SK-N-SH (cell line): ENCODE data around the gene MRPL51. TPM values are rescaled to one million over a fixed set of nuclear protein-coding genes. Genes with fewer than 3 reads are reported as not detected.

Source experiments
- CTCF ChIA-PET: fragments of 300-600, 350-600 bp; formaldehyde crosslinking; extraction: SDS; loops from one replicate; lab custom pipeline; 2021; lab: Yijun Ruan, JAX
- POLR2A ChIA-PET: fragments of 350-600 bp; sonication (Branson Sonifier 250); formaldehyde crosslinking; extraction: SDS; loops from one replicate; lab custom pipeline; 2020; ENCODE audit warnings: antibody characterized with exemption, inconsistent platforms; lab: Yijun Ruan, JAX
- DNase-seq: peaks from one replicate; pipeline ENCODE4 v3.0.0; 2012
- H2AFZ ChIP-seq: fragments of 200-600 bp; sonication (generic); 2 replicates; pipeline ENCODE4 v1.8.1; 2016; ENCODE audit warnings: antibody characterized with exemption, mild to moderate bottlenecking, low read depth
- H3F3A ChIP-seq: fragments of 200-600 bp; sonication (generic); replicated peaks from 2 replicates; pipeline ENCODE3; 2016; ENCODE audit warnings: antibody characterized with exemption, mild to moderate bottlenecking; ENCODE audit not compliant: insufficient read depth
- H3K27ac ChIP-seq, 2 experiments: fragments of 200-500 bp in 1 of 2; fragments of 200-600 bp in 1 of 2; sonication (Bioruptor generic) in 1 of 2; sonication (generic), shearing (Covaris generic) in 1 of 2; 2 replicates each; pipeline versions ENCODE4 v1.5.1 to v1.6.1; 2014 to 2016; ENCODE audit warnings: low read depth in 2 of 2, inconsistent platforms in 1 of 2, low read length in 1 of 2, mild to moderate bottlenecking in 1 of 2, mixed read lengths in 1 of 2
- H3K27me3 ChIP-seq: fragments of 200-600 bp; sonication (generic), shearing (Covaris generic); 2 replicates; pipeline ENCODE4 v1.6.1; 2016; ENCODE audit warnings: mixed run types; ENCODE audit not compliant: insufficient read depth
- H3K36me3 ChIP-seq, 2 experiments: fragments of 200-500 bp in 1 of 2; fragments of 200-600 bp in 1 of 2; sonication (Bioruptor generic) in 1 of 2; sonication (generic) in 1 of 2; replicated peaks in 1 of 2; 2 replicates each; pipeline versions ENCODE3 to v1.5.1; 2014 to 2016; ENCODE audit warnings: low read length in 1 of 2, mild to moderate bottlenecking in 1 of 2; ENCODE audit not compliant: insufficient read depth in 2 of 2, control insufficient read depth in 1 of 2
- H3K4me1 ChIP-seq, 2 experiments: fragments of 200-500 bp in 1 of 2; fragments of 200-600 bp in 1 of 2; sonication (Bioruptor generic) in 1 of 2; sonication (generic), shearing (Covaris generic) in 1 of 2; 2 replicates each; pipeline versions ENCODE4 v1.5.1 to v1.6.1; 2014 to 2016; ENCODE audit warnings: low read depth in 1 of 2, low read length in 1 of 2, mixed run types in 1 of 2; ENCODE audit not compliant: insufficient read depth in 2 of 2, control insufficient read depth in 1 of 2
- H3K4me2 ChIP-seq: fragments of 200-600 bp; sonication (generic), shearing (Covaris generic); 2 replicates; pipeline ENCODE4 v1.6.1; 2017; ENCODE audit warnings: mixed run types
- H3K4me3 ChIP-seq, 2 experiments: fragments of 200-500 bp in 1 of 2; fragments of 200-600 bp in 1 of 2; sonication (Bioruptor generic) in 1 of 2; sonication (generic), shearing (Covaris generic) in 1 of 2; 2 replicates each; pipeline versions ENCODE4 v1.5.1 to v1.8.1; 2014 to 2016; ENCODE audit warnings: low read depth in 2 of 2, inconsistent platforms in 1 of 2, low read length in 1 of 2, mild to moderate bottlenecking in 1 of 2, mixed read lengths in 1 of 2, moderate library complexity in 1 of 2
- H3K79me2 ChIP-seq: fragments of 200-600 bp; sonication (generic); 2 replicates; pipeline ENCODE4 v1.8.1; 2017; ENCODE audit warnings: mild to moderate bottlenecking; ENCODE audit not compliant: insufficient read depth
- H3K9ac ChIP-seq: fragments of 200-600 bp; sonication (generic); 2 replicates; pipeline ENCODE4 v1.6.1; 2017; ENCODE audit warnings: mixed run types
- H3K9me2 ChIP-seq: fragments of 200-600 bp; sonication (generic); 2 replicates; pipeline ENCODE4 v1.6.1; 2017; ENCODE audit warnings: mixed run types
- H3K9me3 ChIP-seq: fragments of 200-600 bp; sonication (generic); 2 replicates; pipeline ENCODE4 v1.6.1; 2017; ENCODE audit warnings: mixed run types, mild to moderate bottlenecking, moderate library complexity
- H4K20me1 ChIP-seq: fragments of 200-600 bp; sonication (generic); 2 replicates; pipeline ENCODE4 v1.6.1; 2017; ENCODE audit warnings: mild to moderate bottlenecking, mixed run types; ENCODE audit not compliant: insufficient read depth
- CHD2 ChIP-seq: fragments of 150-350 bp; IDR thresholded peaks from 2 replicates; pipeline ENCODE4 v1.6.1; 2018; ENCODE audit warnings: low read length; ENCODE audit not compliant: partially characterized antibody
- EZH2phosphoT487 ChIP-seq: fragments of 200-600 bp; sonication (generic); IDR thresholded peaks from 2 replicates; pipeline ENCODE4 v1.6.1; 2017; ENCODE audit warnings: low read depth, mixed run types, mild to moderate bottlenecking, antibody characterized with exemption, moderate library complexity, borderline replicate concordance
- FOXM1 ChIP-seq: IDR thresholded peaks from 2 replicates; pipeline ENCODE4 v1.4.0; 2012; ENCODE audit warnings: low read depth, mild to moderate bottlenecking
- GATA2 ChIP-seq: sonication (generic); formaldehyde crosslinking; IDR thresholded peaks from 2 replicates; pipeline ENCODE4 v1.5.0; 2020; ENCODE audit warnings: mild to moderate bottlenecking, missing genetic modification reagents
- NFIC ChIP-seq: IDR thresholded peaks from 2 replicates; pipeline ENCODE4 v1.4.0; 2012; ENCODE audit warnings: borderline replicate concordance
- RAD21 ChIP-seq: IDR thresholded peaks from 2 replicates; pipeline ENCODE4 v1.6.1; 2012; ENCODE audit warnings: mild to moderate bottlenecking, low read length
- REST ChIP-seq: IDR thresholded peaks from 2 replicates; pipeline ENCODE4 v1.6.1; 2012; ENCODE audit warnings: mild to moderate bottlenecking, low read depth, low read length, moderate library complexity
- RFX5 ChIP-seq: IDR thresholded peaks from 2 replicates; pipeline ENCODE4 v1.6.1; 2012; ENCODE audit warnings: mild to moderate bottlenecking, improper control_type of control experiment, low read length
- YY1 ChIP-seq: IDR thresholded peaks from 2 replicates; pipeline ENCODE4 v1.4.0; 2012; ENCODE audit warnings: low read depth, mild to moderate bottlenecking
- ZBTB33 ChIP-seq: IDR thresholded peaks from 2 replicates; pipeline ENCODE4 v1.4.0; 2012; ENCODE audit warnings: low read depth, borderline replicate concordance
- WGBS: methylation state at CpG from one replicate; pipeline ENCODE4 v1.1.6; 2017; ENCODE audit warnings: low lambda C conversion rate; 5-methylcytosine and 5-hydroxymethylcytosine counted together
- polyA plus RNA-seq, 3 experiments: library from polyadenylated mRNA; depleted of rRNA; stranded (reverse); fragments of >200 nt; gene quantifications; 2 replicates each; pipeline ENCODE4 v1.2.3, GENCODE V29; 2012

MRPL51 gene
- polyA plus RNA-seq, 1 of the 3 experiments (the other 2 are of a cell fraction): 189 TPM

GRCh38 chr12:6466184-6466573 lies 26.9 kb downstream of the MRPL51 start:
- Histone ChIP-seq H3K27me3 (no peaks in the 10 kb centered on the region), H3K9me3 (no peaks in the 10 kb centered on the region), H3K4me3 (no peak overlapping the region), H4K20me1 (no peaks in the 10 kb centered on the region), H3K9me2 (no peaks in the 10 kb centered on the region), H2AFZ (no peak overlapping the region), H3K27ac (no peak overlapping the region), H3K4me1 (peaks cover 0 to 11% of the 10 kb centered on the region in 2 experiments; a peak in 2 of 4 replicates), H3K4me2 (no peak overlapping the region), H3K9ac (no peak overlapping the region), H3F3A (peaks cover 3% of the 10 kb centered on the region), H3K36me3 (peaks cover 37 to 41% of the 10 kb centered on the region in 2 experiments), H3K79me2 (peaks cover 37% of the 10 kb centered on the region)
- POLR2A ChIA-PET: interaction anchor here (0.7 to 1.2 kb wide), 3 partner anchors 14 to 119 kb away, joined by 3 to 8 read pairs (median 4); partner anchors contain the start of genes MRPL51 and TAPBPL
- no peak for DNase-seq
- WGBS: 90% methylated on average over 5 of the region's 5 CpGs
- TF ChIP-seq FOXM1 (no peak), EZH2phosphoT487 (no peak), NFIC (no peak), YY1 (no peak), GATA2 (CRISPR knock-in tag) (no peak), RFX5 (no peak), CHD2 (no peak), ZBTB33 (no peak), REST (no peak), RAD21 (no peak)
- CTCF ChIA-PET: interaction anchor here (0.7 to 2.3 kb wide), 39 partner anchors 8 to 477 kb away, joined by 3 to 91 read pairs (median 6); partner anchors contain the start of genes CD27, MRPL51 and TAPBPL
